ENCODE measurements around the gene GPR45. TPM values are rescaled to one million over a fixed set of nuclear protein-coding genes. Genes with fewer than 3 reads are reported as not detected.

The GPR45 gene
- total RNA-seq, 2 experiments from 2014 or later, result not detected

GRCh38 chr2:105256431-105257047, 15.0 kb downstream of the GPR45 start:
- H3K27ac Mint-ChIP-seq, result no peak overlapping the region
- ChIA-PET POLR2A (interaction anchor here (0.6 kb wide), 1 partner anchor 247 kb away, joined by 3 read pairs; no protein-coding TSS in a partner anchor), CTCF (no interaction called here)

GRCh38 chr2:105257981-105258380, 16.4 kb downstream of the GPR45 start:
- peaks cover 3% of the 10 kb centered on the region for H3K36me3 Mint-ChIP-seq (ENCODE audit: low read depth)
- peaks cover 2% of the 10 kb centered on the region for H3K27me3 Mint-ChIP-seq
- no peak for ATAC-seq
- intact Hi-C loops (cut with DNase I, micrococcal nuclease), result no loop called here
- no peaks in the 10 kb centered on the region for H3K4me1 Mint-ChIP-seq
- DNase-seq, result no peak
- ChIA-PET CTCF (interaction anchor here (0.7 kb wide), 1 partner anchor 38 kb away, joined by 3 read pairs; no protein-coding TSS in a partner anchor), POLR2A (no interaction called here)
- no peak overlapping the region for H3K4me3 Mint-ChIP-seq
- H3K27ac Mint-ChIP-seq, result no peak overlapping the region
- no peaks in the 10 kb centered on the region for H3K9me3 Mint-ChIP-seq (ENCODE audit: low read depth)

More at GRCh38 chr2:105256431-105257047, 15.0 kb downstream of the GPR45 start:
- ATAC-seq, result no peak
- Mint-ChIP-seq H3K36me3 (ENCODE audit: low read depth) (no peaks in the 10 kb centered on the region), H3K9me3 (ENCODE audit: low read depth) (no peaks in the 10 kb centered on the region), H3K4me1 (no peaks in the 10 kb centered on the region), H3K4me3 (no peak overlapping the region), H3K27me3 (peaks cover 2% of the 10 kb centered on the region)
- DNase-seq, result no peak
- intact Hi-C loops (cut with DNase I, micrococcal nuclease), result no loop called here

- ChIA-PET POLR2A (no interaction called here), CTCF (interaction anchor here (1.4 kb wide), 1 partner anchor 20 kb away, joined by 3 read pairs; no protein-coding TSS in a partner anchor)
- intact Hi-C loops (cut with DNase I, micrococcal nuclease), result no loop called here
- Mint-ChIP-seq H3K27me3 (peaks cover 2% of the 10 kb centered on the region), H3K27ac (no peak overlapping the region), H3K36me3 (ENCODE audit: low read depth) (peaks cover 6% of the 10 kb centered on the region), H3K9me3 (ENCODE audit: low read depth) (no peaks in the 10 kb centered on the region), H3K4me1 (no peaks in the 10 kb centered on the region), H3K4me3 (no peak overlapping the region)
- DNase-seq (no peak), ATAC-seq (no peak)
Measured at GRCh38 chr2:105258835-105259350, 17.4 kb downstream of the GPR45 start.

GRCh38 chr2:105261061-105261460, 19.5 kb downstream of the GPR45 start:
- Mint-ChIP-seq H3K27ac (no peak overlapping the region), H3K36me3 (ENCODE audit: low read depth) (peaks cover 18% of the 10 kb centered on the region), H3K9me3 (ENCODE audit: low read depth) (no peaks in the 10 kb centered on the region), H3K27me3 (peaks cover 2% of the 10 kb centered on the region), H3K4me1 (no peaks in the 10 kb centered on the region), H3K4me3 (no peak overlapping the region)
- DNase-seq (no peak), ATAC-seq (no peak)
- ChIA-PET CTCF (interaction anchor here (0.6 kb wide), 1 partner anchor 30 kb away, joined by 3 read pairs; no protein-coding TSS in a partner anchor), POLR2A (no interaction called here)
- intact Hi-C loops (cut with DNase I, micrococcal nuclease), result no loop called here

- no peak overlapping the region for H3K4me3 Mint-ChIP-seq
- H3K27ac Mint-ChIP-seq, result no peak overlapping the region
- DNase-seq, result no peak
- POLR2A ChIA-PET, result no interaction called here
- intact Hi-C loops (cut with DNase I, micrococcal nuclease), result no loop called here
- no peaks in the 10 kb centered on the region for H3K9me3 Mint-ChIP-seq (ENCODE audit: low read depth)
- no peak for ATAC-seq
- H3K27me3 Mint-ChIP-seq, result no peaks in the 10 kb centered on the region
- no peaks in the 10 kb centered on the region for H3K4me1 Mint-ChIP-seq
- H3K36me3 Mint-ChIP-seq (ENCODE audit: low read depth), result peaks cover 29% of the 10 kb centered on the region
- CTCF ChIA-PET, result no interaction called here
Measured at GRCh38 chr2:105262651-105263091, 21.1 kb downstream of the GPR45 start.

GRCh38 chr2:105269426-105269825, 27.9 kb downstream of the GPR45 start:
- ChIA-PET CTCF (interaction anchor here (0.8 to 0.9 kb wide), 2 partner anchors 32 to 657 kb away, joined by 3 read pairs; no protein-coding TSS in a partner anchor), POLR2A (no interaction called here)
- Mint-ChIP-seq H3K9me3 (ENCODE audit: low read depth) (no peaks in the 10 kb centered on the region), H3K4me1 (no peaks in the 10 kb centered on the region), H3K36me3 (ENCODE audit: low read depth) (peaks cover 61% of the 10 kb centered on the region), H3K27me3 (no peaks in the 10 kb centered on the region), H3K27ac (no peak overlapping the region), H3K4me3 (no peak overlapping the region)
- intact Hi-C loops (cut with DNase I, micrococcal nuclease), result no loop called here
- DNase-seq (no peak), ATAC-seq (no peak)

- Mint-ChIP-seq H3K4me3 (no peak overlapping the region), H3K9me3 (ENCODE audit: low read depth) (no peaks in the 10 kb centered on the region), H3K27me3 (no peaks in the 10 kb centered on the region), H3K27ac (no peak overlapping the region), H3K4me1 (no peaks in the 10 kb centered on the region), H3K36me3 (ENCODE audit: low read depth) (peaks cover 56% of the 10 kb centered on the region)
- intact Hi-C loops (cut with DNase I, micrococcal nuclease), result no loop called here
- CTCF ChIA-PET, result interaction anchor here (1.6 kb wide), 1 partner anchor 16 kb away, joined by 4 read pairs; no protein-coding TSS in a partner anchor
- ATAC-seq, result no peak
- POLR2A ChIA-PET, result no interaction called here
- DNase-seq, result no peak
Measured at GRCh38 chr2:105271393-105272045, 30.0 kb downstream of the GPR45 start.

GRCh38 chr2:105272176-105272575, 30.6 kb downstream of the GPR45 start:
- Mint-ChIP-seq H3K9me3 (ENCODE audit: low read depth) (no peaks in the 10 kb centered on the region), H3K27me3 (no peaks in the 10 kb centered on the region), H3K36me3 (ENCODE audit: low read depth) (peaks cover 58% of the 10 kb centered on the region), H3K27ac (no peak overlapping the region), H3K4me3 (no peak overlapping the region), H3K4me1 (no peaks in the 10 kb centered on the region)
- ChIA-PET CTCF (interaction anchor here (1.6 kb wide), 1 partner anchor 16 kb away, joined by 4 read pairs; no protein-coding TSS in a partner anchor), POLR2A (no interaction called here)
- intact Hi-C loops (cut with DNase I, micrococcal nuclease), result no loop called here
- ATAC-seq (no peak), DNase-seq (no peak)

GRCh38 chr2:105274046-105274445, 32.5 kb downstream of the GPR45 start:
- Mint-ChIP-seq H3K4me3 (no peak overlapping the region), H3K36me3 (ENCODE audit: low read depth) (peaks cover 47% of the 10 kb centered on the region), H3K9me3 (ENCODE audit: low read depth) (no peaks in the 10 kb centered on the region), H3K4me1 (no peaks in the 10 kb centered on the region), H3K27me3 (no peaks in the 10 kb centered on the region), H3K27ac (no peak overlapping the region)
- intact Hi-C loops (cut with DNase I, micrococcal nuclease), result no loop called here
- DNase-seq (no peak), ATAC-seq (no peak)
- CTCF ChIA-PET, result interaction anchor here (0.6 kb wide), 1 partner anchor 551 kb away, joined by 3 read pairs; no protein-coding TSS in a partner anchor
- POLR2A ChIA-PET, result no interaction called here

- intact Hi-C loops (cut with DNase I, micrococcal nuclease), result no loop called here
- Mint-ChIP-seq H3K27me3 (no peaks in the 10 kb centered on the region), H3K9me3 (ENCODE audit: low read depth) (no peaks in the 10 kb centered on the region), H3K4me1 (no peaks in the 10 kb centered on the region), H3K27ac (no peak overlapping the region), H3K4me3 (no peak overlapping the region), H3K36me3 (ENCODE audit: low read depth) (peaks cover 40% of the 10 kb centered on the region)
- ChIA-PET POLR2A (no interaction called here), CTCF (interaction anchor here (0.7 kb wide), 1 partner anchor 10 kb away, joined by 3 read pairs; no protein-coding TSS in a partner anchor)
- ATAC-seq (no peak), DNase-seq (no peak)
Measured at GRCh38 chr2:105278654-105279053, 37.1 kb downstream of the GPR45 start.

GRCh38 chr2:105279126-105279525, 37.6 kb downstream of the GPR45 start:
- intact Hi-C loops (cut with DNase I, micrococcal nuclease), result no loop called here
- ChIA-PET CTCF (interaction anchor here (0.7 to 0.8 kb wide), 2 partner anchors 9 to 14 kb away, joined by 3 read pairs; no protein-coding TSS in a partner anchor), POLR2A (no interaction called here)
- ATAC-seq (no peak), DNase-seq (no peak)
- H3K9me3 Mint-ChIP-seq (ENCODE audit: low read depth), result no peaks in the 10 kb centered on the region
- H3K4me1 Mint-ChIP-seq, result no peaks in the 10 kb centered on the region
- peaks cover 42% of the 10 kb centered on the region for H3K36me3 Mint-ChIP-seq (ENCODE audit: low read depth)
- H3K27me3 Mint-ChIP-seq, result no peaks in the 10 kb centered on the region
- H3K4me3 Mint-ChIP-seq, result no peak overlapping the region
- no peak overlapping the region for H3K27ac Mint-ChIP-seq

GRCh38 chr2:105280281-105280680, 38.7 kb downstream of the GPR45 start:
- no peak overlapping the region for H3K27ac Mint-ChIP-seq

More at GRCh38 chr2:105280281-105280680, 38.7 kb downstream of the GPR45 start:
- DNase-seq (no peak), ATAC-seq (no peak)
- H3K27me3 Mint-ChIP-seq, result no peaks in the 10 kb centered on the region
- intact Hi-C loops (cut with DNase I, micrococcal nuclease), result no loop called here
- CTCF ChIA-PET, result no interaction called here
- H3K4me3 Mint-ChIP-seq, result no peak overlapping the region
- H3K9me3 Mint-ChIP-seq (ENCODE audit: low read depth), result no peaks in the 10 kb centered on the region
- H3K36me3 Mint-ChIP-seq (ENCODE audit: low read depth), result peaks cover 42% of the 10 kb centered on the region
- H3K4me1 Mint-ChIP-seq, result no peaks in the 10 kb centered on the region
- POLR2A ChIA-PET, result no interaction called here
